MCF 10A (cell line): ENCODE data around the gene PSMB3. TPM values are rescaled to one million over a fixed set of nuclear protein-coding genes. Genes with fewer than 3 reads are reported as not detected.

Source experiments
- BruUV-seq: library from RNA; stranded (reverse); fragments of 400-500 nt; replicated peaks from 2 replicates; lab custom pipeline; 2021; lab: Mats Ljungman, UMichigan
- CTCF ChIA-PET: fragments of 300-600 bp; sonication (Branson Sonifier 250); formaldehyde crosslinking; extraction: SDS; loops from one replicate; lab custom pipeline; 2021; ENCODE audit warnings: antibody characterized with exemption, inconsistent platforms; lab: Yijun Ruan, JAX
- POLR2A ChIA-PET: fragments of 300-600, 350-650 bp; sonication (Branson Sonifier 250); formaldehyde crosslinking; extraction: SDS; loops from one replicate; lab custom pipeline; 2020; ENCODE audit warnings: antibody characterized with exemption, inconsistent platforms; lab: Yijun Ruan, JAX
- DNase-seq: peaks from one replicate; pipeline ENCODE4 v3.0.0-alpha.2; 2018; ENCODE audit not compliant: unreplicated experiment
- H3K27ac Mint-ChIP-seq: one replicate; pipeline ENCODE4 v1.8.0; 2022; ENCODE audit warnings: mild to moderate bottlenecking, low read depth, mixed read lengths; ENCODE audit not compliant: unreplicated experiment
- H3K27me3 Mint-ChIP-seq: one replicate; pipeline ENCODE4 v1.8.0; 2022; ENCODE audit warnings: mixed read lengths; ENCODE audit not compliant: insufficient read depth, unreplicated experiment
- H3K36me3 Mint-ChIP-seq: one replicate; pipeline ENCODE4 v1.8.0; 2022; ENCODE audit warnings: mild to moderate bottlenecking, moderate library complexity, mixed read lengths; ENCODE audit not compliant: insufficient read depth, unreplicated experiment
- H3K4me1 Mint-ChIP-seq: one replicate; pipeline ENCODE4 v1.8.0; 2022; ENCODE audit warnings: mixed read lengths; ENCODE audit not compliant: insufficient read depth, unreplicated experiment
- H3K4me3 Mint-ChIP-seq: one replicate; pipeline ENCODE4 v1.8.0; 2022; ENCODE audit warnings: mild to moderate bottlenecking, moderate library complexity, mixed read lengths; ENCODE audit not compliant: unreplicated experiment
- H3K9me3 Mint-ChIP-seq: one replicate; pipeline ENCODE4 v1.8.0; 2022; ENCODE audit warnings: mixed read lengths; ENCODE audit not compliant: unreplicated experiment
- intact Hi-C: fragments of 100-400 bp; cut with micrococcal nuclease; formaldehyde crosslinking; loops from 2 replicates; pipeline ENCODE4 v1.14.1; 2022
- microRNA-seq: library from miRNA; unstranded; fragments of <30 nt; microRNA quantifications from one replicate; pipeline ENCODE4 v1.2.0, GENCODE V29; 2022
- total RNA-seq: library from RNA; stranded (reverse); gene quantifications from 2 replicates; pipeline ENCODE4 v1.2.3, GENCODE V29; 2022
- TF ChIP-seq, protein P1 (sequence below): fragments of 200-600 bp; IDR thresholded peaks from one replicate; pipeline ENCODE4 v1.8.0; 2022; ENCODE audit warnings: antibody characterized with exemption, mild to moderate bottlenecking; ENCODE audit not compliant: unreplicated experiment

PSMB3 gene
- total RNA-seq, 1 experiment from 2014 or later, result 145 TPM

DNA sequence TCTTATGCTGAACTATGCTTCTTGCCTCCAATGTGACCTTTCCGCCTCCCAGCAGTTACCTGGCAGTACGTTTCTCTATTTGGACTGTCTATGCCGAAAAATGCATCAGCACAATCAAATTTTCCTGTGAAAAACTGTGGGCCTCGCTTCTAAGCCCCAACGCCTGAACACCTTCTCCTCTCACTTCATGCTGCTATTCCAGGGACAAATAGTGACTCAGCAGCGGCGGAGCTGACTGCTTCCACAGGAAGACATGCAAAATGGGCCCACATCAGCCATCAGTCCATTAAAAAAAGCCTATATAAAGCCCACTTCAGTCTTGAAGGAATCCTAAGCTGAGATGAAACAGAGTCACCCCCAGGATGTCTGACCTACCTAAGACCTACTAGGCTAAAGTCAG, 57.3 kb downstream of the PSMB3 start:
- H3K4me1 Mint-ChIP-seq, result no peaks in the 10 kb centered on the region
- H3K36me3 Mint-ChIP-seq, result peaks cover 95% of the 10 kb centered on the region
- no peaks in the 10 kb centered on the region for H3K9me3 Mint-ChIP-seq
- TF ChIP-seq, protein P1, sequence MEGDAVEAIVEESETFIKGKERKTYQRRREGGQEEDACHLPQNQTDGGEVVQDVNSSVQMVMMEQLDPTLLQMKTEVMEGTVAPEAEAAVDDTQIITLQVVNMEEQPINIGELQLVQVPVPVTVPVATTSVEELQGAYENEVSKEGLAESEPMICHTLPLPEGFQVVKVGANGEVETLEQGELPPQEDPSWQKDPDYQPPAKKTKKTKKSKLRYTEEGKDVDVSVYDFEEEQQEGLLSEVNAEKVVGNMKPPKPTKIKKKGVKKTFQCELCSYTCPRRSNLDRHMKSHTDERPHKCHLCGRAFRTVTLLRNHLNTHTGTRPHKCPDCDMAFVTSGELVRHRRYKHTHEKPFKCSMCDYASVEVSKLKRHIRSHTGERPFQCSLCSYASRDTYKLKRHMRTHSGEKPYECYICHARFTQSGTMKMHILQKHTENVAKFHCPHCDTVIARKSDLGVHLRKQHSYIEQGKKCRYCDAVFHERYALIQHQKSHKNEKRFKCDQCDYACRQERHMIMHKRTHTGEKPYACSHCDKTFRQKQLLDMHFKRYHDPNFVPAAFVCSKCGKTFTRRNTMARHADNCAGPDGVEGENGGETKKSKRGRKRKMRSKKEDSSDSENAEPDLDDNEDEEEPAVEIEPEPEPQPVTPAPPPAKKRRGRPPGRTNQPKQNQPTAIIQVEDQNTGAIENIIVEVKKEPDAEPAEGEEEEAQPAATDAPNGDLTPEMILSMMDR, result no peak
- ChIA-PET POLR2A (interaction anchor here (1.5 kb wide), 1 partner anchor 14 kb away, joined by 6 read pairs; no protein-coding TSS in a partner anchor), CTCF (no interaction called here)
- H3K4me3 Mint-ChIP-seq, result no peak overlapping the region
- no TSS peak for BruUV-seq
- no peak overlapping the region for H3K27ac Mint-ChIP-seq
- DNase-seq, result no peak
- intact Hi-C loops, result no loop called here
- no peaks in the 10 kb centered on the region for H3K27me3 Mint-ChIP-seq

Small RNA genes lying within 50 kb of the gene (microRNA-seq; reads per million reads assigned to microRNA genes)
- gene MIR4726, result 1.5 reads per million, percentile 5 among the genes with 10 or more reads in this experiment

Other genes with a start within 250 kb of the PSMB3 start
- gene SRCIN1, start 146.8 kb upstream of the PSMB3 start, total RNA-seq, result 5.7 and 8.6 TPM in 2 replicates
- 3.4 and 3.6 TPM in 2 replicates for gene EPOP, start 77.8 kb upstream of the PSMB3 start, total RNA-seq
- 59.6 and 65.3 TPM in 2 replicates for gene MLLT6, start 47.5 kb upstream of the PSMB3 start, total RNA-seq
- gene CISD3, start 22.4 kb upstream of the PSMB3 start, total RNA-seq, result 36.8 and 42.0 TPM in 2 replicates
- gene PCGF2, start 4.4 kb upstream of the PSMB3 start, total RNA-seq, result 32.6 and 39.5 TPM in 2 replicates
- gene PIP4K2B, start 46.8 kb downstream of the PSMB3 start, total RNA-seq, result 25.9 and 27.4 TPM in 2 replicates
- 21.9 and 23.4 TPM in 2 replicates for gene CWC25, start 72.6 kb downstream of the PSMB3 start, total RNA-seq
- gene RPL23, start 101.0 kb downstream of the PSMB3 start, total RNA-seq, result 1,891 and 2,060 TPM in 2 replicates
- 65.1 and 68.1 TPM in 2 replicates for gene LASP1, start 117.3 kb downstream of the PSMB3 start, total RNA-seq
- not detected in 2 replicates for gene FBXO47, start 214.7 kb downstream of the PSMB3 start, total RNA-seq